H4 (cell line): ENCODE results near the gene CD82. TPM values are rescaled to one million over a fixed set of nuclear protein-coding genes. Genes with fewer than 3 reads are reported as not detected.
A peak's percentile ranks its signal among the peaks of the same experiment; 100 is the strongest.

ENCODE experiments used
- DNase-seq: peaks from one replicate; pipeline ENCODE4 v3.0.0-alpha.2; 2015; ENCODE audit warnings: low spot score
- total RNA-seq: library from RNA; depleted of rRNA; stranded (reverse); fragments of >200 nt; shearing (Covaris generic); gene quantifications from 2 replicates; pipeline ENCODE4 v1.2.3, GENCODE V29; 2014

CD82 gene
- total RNA-seq, 1 experiment from 2014 or later = 6.7 TPM

- DNase-seq = no peak
Measured at GRCh38 chr11:44617671-44618461, 52.4 kb downstream of the CD82 start.

DNA sequence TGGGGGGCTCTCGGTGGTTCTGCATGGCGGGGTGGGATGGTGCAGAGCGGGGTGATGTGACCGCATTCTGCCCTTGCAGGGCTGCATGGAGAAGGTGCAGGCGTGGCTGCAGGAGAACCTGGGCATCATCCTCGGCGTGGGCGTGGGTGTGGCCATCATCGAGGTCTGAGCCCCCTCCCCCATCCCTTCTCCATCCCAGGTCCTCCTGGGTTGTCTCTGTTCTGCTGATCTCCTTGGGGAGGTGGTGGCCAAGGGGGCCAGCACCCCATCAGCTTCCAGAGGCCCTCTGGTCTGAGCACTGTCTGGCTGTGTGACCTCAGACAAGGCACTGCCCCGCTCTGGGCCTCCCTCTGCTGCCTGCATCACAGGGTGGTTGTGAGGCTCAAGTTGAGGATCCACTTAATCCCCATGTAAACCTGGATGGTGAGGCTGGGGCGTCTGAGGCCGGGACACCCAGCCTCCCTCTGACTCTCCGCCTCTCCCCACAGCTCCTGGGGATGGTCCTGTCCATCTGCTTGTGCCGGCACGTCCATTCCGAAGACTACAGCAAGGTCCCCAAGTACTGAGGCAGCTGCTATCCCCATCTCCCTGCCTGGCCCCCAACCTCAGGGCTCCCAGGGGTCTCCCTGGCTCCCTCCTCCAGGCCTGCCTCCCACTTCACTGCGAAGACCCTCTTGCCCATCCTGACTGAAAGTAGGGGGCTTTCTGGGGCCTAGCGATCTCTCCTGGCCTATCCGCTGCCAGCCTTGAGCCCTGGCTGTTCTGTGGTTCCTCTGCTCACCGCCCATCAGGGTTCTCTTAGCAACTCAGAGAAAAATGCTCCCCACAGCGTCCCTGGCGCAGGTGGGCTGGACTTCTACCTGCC, 53.3 kb downstream of the CD82 start:
- DNase-seq = no peak

DNA sequence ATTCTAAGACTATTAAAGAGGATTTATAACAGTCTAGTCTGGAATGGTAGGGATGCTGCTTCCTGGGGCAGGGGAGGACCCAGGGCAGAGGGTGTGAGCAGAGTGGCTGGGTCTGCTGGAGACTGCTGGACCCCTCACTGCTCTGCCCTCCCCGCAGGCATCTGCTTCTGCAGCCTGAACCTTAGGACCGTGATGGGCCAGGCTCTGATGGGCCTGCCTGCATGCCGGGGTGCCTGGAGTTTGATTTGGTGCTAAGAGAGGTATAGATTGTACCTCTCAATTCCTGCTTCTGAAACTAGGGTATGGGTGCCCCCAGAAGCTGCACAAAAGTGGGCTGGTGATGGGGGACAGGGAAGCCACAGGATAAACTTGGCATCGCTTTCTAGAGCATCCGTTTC, 54.9 kb downstream of the CD82 start:
- no peak for DNase-seq

DNA sequence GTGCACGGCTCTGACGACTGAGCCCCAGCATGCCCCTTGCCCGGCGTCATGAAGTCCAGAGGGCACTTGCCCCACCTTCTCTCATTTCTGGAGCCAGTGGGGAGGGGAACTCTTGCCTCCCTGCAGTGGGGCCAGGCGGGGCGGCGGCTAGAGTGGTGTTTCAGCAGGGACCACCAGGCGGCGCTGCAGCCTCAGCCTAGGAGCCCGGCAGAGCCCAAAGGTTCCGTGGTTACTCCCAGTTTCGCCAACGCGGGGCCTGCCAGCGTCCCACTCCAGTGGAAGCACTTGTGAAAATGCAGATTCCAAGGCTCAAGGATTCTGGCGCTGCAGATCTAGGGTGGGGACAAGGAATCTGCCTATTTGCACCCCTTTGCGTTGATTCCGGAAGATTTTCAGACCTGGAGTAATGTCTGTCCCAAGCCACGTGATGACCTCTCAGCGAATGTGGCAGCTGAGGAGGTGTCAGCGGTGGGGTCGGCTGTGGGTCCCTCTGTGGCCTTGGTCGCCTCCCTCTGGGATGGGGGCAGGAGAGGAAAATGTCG, 55.7 kb downstream of the CD82 start:
- DNase-seq = peak; percentile 68

- DNase-seq = no peak
Measured at GRCh38 chr11:44621784-44622183, 56.3 kb downstream of the CD82 start.

DNA sequence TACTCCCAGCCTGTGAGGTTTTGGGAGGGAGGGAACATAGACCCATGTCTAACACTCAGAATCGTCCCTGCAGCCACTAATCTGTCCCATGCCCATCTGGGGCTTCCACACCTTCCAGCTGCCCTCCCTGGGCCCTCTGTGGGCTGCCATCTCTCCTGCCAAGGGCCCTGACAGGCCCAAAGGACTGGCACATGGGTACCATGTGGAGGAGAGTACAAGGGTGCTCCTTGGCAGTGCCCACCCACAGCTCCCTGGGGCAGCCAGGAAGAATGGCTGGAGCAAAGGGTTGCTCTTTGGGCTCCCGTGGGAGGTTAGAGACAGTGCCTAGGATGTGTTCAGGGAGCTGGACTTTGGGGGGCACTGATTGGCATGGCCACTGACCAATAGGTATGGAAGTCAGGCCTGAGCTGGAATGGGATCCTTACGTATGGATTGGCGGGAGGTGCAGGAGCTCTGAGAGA, 56.8 kb downstream of the CD82 start:
- peak; percentile 5 for DNase-seq

DNA sequence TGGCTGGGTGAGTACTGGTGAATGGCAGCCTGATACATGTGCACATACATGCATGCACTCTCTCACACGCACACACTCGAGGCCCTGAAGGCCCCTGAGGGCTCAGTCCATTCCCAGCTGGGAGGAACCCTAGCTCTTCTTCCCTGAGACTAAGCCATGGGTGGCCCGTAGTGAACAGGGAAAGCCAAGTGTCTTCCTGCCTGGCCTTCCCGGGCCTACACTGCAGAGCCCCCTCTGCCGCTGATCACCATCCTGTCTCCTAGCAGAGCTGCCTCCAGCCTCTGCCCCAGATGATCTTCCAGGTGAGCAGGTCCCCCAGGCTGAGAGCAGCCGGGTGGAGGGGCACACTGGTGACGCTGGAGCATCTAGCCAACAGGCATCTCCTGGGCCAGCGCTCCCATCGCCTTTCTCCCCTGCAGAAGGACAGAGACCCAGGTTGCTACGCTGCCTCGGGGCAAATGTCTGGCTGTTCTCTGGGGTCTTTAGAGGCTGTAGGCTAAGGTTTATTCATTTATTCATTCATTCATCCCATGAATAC, 57.3 kb downstream of the CD82 start:
- peak; percentile 4 for DNase-seq

DNA sequence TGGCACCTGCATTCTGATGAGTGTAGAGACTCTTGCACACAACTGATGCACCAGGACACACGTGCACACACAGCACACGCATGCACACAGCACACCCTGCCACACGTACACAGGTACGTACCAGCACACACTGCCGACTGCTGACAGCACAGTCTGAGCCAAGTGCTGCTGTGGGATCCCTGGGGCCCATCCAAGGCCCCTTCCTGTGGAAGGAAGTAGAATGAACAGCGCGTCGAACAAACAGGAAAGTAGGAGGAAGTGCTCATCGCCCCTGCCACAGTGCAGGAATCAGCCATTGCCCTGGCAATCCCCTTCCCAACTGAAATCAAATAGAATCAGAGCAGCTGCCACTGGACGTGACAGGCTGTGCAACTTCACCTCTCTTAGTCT, 57.9 kb downstream of the CD82 start:
- peak; percentile 4 for DNase-seq

- peak; percentile 10 for DNase-seq
Measured at GRCh38 chr11:44623731-44624491, 58.4 kb downstream of the CD82 start.

DNA sequence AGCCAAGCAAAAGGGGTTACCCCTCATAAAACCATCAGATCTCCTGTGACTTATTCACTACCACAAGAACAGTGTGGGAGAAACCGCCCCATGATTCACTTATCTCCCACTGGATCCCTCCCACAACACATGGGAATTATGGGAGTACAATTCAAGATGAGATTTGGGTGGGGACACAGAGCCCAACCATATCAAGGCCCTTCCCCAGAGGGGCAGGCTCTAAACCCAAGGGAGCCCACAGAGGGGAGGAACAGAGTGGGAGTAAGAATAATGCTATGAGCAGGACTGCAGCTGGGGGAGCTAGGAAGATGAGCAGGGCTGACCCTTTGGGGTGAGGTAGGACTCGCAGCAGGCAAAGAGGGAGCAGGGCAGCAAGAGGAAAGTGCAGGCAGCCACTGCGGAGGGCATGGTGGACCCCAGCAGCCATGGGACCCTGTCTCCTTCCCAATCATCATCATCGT, 59.3 kb downstream of the CD82 start:
- peak; percentile 3 for DNase-seq

GRCh38 chr11:44625759-44626523, 60.5 kb downstream of the CD82 start:
- DNase-seq = peak; percentile 4

- DNase-seq = peak; percentile 3
Measured at GRCh38 chr11:44626645-44627044, 61.2 kb downstream of the CD82 start.

DNA sequence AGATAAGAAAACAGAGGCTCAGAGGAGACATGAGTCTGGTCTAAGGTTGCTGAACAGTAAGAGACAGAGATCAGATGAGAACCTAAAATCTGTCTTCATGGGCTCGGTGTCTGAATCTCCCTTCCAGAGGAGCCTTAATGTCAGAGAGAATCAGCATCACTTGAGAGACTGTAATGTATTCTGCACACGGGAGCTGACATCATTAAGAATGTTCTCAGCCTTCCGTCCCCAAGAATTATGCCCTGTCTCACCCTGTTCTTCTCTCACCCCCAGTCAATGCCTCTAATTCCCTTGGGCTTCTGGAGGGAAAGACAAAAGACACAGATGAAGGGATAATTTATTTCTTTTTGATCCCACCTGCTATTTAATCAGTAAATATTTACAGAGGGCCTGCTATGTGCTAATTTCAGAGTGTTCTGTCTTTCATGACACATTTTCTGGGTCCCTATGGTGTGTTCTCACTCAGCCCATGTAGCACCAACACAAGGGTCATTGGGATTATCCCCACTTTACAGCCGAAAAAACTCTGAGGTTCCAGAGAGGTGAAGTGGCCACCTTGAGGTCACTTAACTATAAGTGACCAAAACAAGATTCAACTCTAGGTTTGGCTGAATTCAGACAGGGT, 61.8 kb downstream of the CD82 start:
- no peak for DNase-seq

GRCh38 chr11:44627911-44628729, 62.7 kb downstream of the CD82 start:
- peak; percentile 88 for DNase-seq

- DNase-seq = peak; percentile 2
Measured at GRCh38 chr11:44628730-44629700, 63.6 kb downstream of the CD82 start.

GRCh38 chr11:44629732-44630345, 64.4 kb downstream of the CD82 start:
- no peak for DNase-seq

DNA sequence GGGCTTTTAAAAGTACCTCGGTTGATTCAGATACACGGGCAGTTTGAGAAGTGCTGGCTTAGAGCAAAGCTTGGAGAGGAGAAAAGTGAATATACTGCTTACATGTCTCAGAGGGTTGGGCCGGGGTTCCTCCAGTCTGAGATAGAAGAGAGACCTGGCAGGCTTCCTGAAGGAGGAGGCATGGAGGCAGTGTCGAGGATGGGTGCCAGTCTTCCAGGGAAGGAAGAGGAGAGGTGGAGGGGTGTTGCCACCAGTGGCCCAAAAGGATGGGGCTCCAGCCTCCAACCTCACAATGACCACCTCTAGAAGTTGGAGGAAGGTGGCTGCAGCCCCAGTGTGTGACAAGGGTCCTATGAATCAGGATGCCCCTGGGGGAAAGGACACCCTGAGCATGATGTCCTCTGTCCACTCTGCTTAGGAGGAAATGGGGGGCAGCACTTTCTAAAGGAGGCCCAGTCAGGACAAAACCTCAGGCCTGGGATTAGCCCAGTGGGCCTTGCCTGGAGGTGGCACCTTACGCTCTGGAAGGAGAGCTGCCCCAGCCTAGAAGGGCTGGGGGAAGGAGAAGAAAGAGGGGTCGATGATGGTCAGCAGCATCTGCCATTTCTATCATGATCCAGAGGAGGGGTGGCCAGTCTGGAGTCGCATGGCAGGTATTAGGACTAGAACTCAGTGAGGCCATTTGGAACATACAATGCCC, 65.2 kb downstream of the CD82 start:
- peak; percentile 2 for DNase-seq
